ENCODE measurements around the gene CD101.
A peak's percentile ranks its signal among the peaks of the same experiment; 100 is the strongest.

CD101 gene

DNA sequence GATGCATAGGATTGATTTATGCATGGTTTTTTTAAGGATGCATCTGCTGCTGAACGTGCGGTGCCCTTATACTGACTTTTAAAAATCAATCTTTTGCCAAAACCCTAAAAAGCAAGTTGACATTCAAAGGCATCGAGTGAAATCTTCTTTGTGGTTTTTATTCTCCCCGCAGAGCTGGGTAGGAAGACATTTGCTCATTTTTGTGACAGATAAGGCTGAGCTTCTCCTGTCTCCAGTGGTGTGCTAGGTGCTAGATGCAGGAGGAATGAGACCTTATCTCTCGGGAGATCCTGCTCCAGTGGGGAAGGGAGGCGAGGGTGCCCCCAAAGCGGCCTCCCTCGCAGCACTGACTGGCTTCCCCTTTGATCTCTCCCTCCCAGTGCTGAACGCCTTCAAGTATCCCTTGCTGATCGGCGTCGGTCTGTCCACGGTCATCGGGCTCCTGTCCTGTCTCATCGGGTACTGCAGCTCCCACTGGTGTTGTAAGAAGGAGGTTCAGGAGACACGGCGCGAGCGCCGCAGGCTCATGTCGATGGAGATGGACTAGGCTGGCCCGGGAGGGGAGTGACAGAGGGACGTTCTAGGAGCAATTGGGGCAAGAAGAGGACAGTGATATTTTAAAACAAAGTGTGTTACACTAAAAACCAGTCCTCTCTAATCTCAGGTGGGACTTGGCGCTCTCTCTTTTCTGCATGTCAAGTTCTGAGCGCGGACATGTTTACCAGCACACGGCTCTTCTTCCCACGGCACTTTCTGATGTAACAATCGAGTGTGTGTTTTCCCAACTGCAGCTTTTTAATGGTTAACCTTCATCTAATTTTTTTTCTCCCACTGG, 14.9 kb upstream of the CD101 start:
- DNase-seq (ENCODE audit: low spot score): no peak

GRCh38 chr1:116987256-116987555, 14.4 kb upstream of the CD101 start:
- DNase-seq (ENCODE audit: low spot score): no peak

DNA sequence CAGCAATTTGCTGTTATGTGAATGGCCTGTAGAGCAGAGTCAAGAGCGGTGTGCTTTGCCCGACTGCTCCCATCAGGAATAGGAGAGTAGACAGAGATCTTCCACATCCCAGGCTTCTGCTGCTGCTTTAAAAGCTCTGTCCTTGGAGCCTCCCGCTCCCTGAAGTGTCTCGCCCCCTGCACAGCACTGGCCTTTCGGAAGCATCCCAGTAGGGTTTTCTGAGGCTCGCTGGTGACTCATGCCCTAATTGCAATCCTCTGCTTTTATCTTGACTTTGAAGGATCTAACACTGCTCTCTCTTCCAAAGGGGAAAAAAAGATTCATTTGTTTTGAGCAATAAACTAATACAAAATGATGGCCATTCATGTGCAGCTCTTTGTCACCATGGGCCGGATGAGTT, 13.3 kb upstream of the CD101 start:
- peak; percentile 56 for DNase-seq (ENCODE audit: low spot score)

- no peak for DNase-seq (ENCODE audit: low spot score)
Observed at GRCh38 chr1:116988908-116989307, 12.7 kb upstream of the CD101 start.

DNA sequence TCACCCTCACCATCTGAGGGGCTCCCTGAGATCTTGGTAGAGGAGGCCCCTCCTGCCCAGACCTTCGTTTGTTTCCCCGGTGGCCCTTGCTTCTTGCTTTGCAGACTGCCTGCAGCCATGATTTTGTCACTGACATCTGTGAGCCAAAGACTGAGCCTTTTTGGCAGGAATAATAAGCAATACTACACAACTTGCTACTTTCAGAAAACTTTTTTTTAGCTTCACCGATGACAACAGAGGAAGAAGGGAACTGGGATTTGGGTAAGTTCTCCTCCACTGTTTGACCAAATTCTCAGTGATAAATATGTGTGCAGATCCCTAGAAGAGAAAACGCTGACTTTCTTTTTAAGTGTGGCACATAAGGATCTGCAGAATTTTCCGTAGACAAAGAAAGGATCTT, 11.7 kb upstream of the CD101 start:
- DNase-seq (ENCODE audit: low spot score): no peak

DNA sequence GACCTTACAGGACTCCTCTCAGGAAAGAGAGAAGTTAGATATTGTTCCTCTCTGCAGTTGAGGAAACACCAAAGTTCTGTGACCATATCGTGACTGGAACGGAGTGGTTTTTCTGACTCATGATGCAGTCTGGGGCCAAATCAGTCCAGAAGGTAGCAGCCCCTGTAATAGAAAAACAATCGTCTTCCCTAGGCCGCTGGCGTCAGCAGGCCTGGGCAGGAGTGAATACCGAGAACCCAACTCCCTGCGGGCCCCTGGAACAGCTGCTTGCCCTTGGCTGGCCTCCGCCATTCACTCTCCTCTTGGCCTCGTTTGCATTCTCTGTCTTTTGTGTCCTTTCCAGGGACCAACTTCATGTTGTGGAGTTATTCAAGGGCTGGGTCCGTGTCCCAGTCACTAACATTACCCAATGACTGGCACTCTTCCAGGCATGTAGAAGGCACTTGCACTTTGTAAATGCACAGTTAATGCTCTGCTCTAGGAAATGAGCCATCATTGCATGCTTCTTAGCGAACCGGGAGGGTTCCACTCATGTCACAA, 10.9 kb upstream of the CD101 start:
- peak; percentile 94 for DNase-seq (ENCODE audit: low spot score)

- no peak for DNase-seq (ENCODE audit: low spot score)
Observed at GRCh38 chr1:116991171-116991845, 10.3 kb upstream of the CD101 start.

DNA sequence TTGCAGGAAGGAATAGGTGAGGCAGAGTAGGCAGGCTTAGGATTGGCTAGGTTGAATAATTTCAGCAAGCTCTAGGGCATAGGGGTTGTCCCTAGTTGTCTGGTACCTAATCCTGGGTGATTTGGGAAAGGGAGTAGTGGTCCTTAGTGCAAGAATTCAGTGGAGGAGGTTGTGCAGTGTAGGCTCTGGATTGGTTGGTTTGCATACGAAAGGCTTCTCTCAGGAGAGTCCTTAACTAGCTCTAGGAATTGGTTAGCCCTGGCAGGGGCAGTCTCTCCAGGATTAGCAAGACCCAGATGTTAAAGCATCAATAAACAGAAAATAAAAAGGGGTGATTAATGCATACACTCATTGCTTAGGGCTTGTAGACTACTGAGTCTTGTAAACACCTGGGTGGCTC, 9.6 kb upstream of the CD101 start:
- no peak for DNase-seq (ENCODE audit: low spot score)

DNA sequence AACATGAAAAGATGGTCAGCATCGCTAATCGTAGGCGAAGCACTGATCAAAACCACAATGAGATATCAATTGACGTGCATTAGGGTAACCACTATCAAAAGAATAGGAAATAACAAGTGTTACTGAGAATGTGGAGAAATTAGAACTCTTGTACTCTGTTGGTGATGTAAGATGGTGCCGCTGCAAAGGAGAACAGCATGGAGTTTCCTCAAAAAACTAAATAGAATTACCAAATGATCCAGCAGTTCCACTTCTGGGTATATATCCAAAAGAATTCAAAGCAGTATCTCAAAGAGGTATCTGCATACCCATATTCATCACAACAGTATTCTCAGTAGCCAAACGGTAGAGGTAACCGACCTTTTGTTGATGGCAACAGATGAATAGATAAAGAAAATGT, 8.3 kb upstream of the CD101 start:
- DNase-seq (ENCODE audit: low spot score): no peak

- DNase-seq (ENCODE audit: low spot score): no peak
Observed at GRCh38 chr1:116994411-116994810, 7.1 kb upstream of the CD101 start.

DNA sequence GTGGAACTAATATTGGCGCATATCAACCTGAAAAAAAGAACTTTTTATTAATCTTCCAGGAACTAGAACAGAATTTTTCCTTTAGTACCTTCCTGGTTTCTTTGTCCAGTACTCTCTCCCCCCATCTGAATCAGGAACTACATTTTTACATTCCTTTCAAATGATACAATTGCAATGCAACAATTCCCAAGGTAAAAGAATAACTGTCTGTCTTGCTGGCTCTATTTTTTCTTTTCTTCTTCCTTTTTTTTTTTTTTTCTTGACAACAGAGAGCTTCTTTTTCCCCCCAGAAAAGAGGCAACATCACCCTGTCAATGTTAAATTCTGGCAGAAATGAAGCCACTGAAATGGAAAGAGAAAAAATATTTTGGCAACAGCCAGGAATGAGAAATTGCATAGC, 4.5 kb upstream of the CD101 start:
- DNase-seq (ENCODE audit: low spot score): peak; percentile 15

DNA sequence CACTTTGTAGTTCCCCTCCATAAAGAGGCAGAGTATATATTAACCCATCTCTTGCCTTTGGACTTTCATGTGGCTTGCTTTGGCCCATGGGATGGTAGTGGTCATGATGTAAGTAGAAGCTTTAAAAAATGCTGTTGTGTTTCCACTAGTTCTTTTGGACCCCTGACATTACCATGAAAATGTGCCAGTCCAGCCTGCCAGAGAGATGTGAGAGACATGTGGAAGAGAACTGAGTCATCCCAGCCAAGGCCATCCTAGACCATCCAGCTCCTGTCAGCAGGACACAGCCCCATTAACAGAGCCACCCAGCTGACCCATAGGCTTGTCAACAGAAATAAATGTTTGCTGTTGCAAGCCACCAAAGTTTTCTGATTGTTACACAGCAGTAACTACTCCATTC, 3.9 kb upstream of the CD101 start:
- no peak for DNase-seq (ENCODE audit: low spot score)

DNA sequence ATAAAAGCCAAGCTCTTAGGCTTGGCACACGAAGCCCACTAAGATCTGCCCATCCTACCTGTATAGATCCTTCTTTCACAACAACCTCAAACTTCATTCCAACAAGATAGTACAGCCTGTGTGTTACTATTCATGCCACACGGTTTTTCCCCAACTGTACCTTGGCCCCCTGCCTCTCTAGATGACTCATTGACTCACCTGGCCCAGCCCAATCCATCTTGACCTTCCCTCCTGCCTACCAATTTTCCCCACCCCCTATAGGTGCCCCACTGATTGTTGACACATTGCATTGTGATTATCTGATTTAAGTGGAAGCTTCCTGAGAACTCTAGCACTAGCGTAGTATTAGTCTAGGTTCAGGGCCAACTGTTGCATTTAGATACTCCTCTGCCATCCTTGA, 2.0 kb upstream of the CD101 start:
- no peak for DNase-seq (ENCODE audit: low spot score)

GRCh38 chr1:117000142-117000541, 1.4 kb upstream of the CD101 start:
- DNase-seq (ENCODE audit: low spot score): no peak

DNA sequence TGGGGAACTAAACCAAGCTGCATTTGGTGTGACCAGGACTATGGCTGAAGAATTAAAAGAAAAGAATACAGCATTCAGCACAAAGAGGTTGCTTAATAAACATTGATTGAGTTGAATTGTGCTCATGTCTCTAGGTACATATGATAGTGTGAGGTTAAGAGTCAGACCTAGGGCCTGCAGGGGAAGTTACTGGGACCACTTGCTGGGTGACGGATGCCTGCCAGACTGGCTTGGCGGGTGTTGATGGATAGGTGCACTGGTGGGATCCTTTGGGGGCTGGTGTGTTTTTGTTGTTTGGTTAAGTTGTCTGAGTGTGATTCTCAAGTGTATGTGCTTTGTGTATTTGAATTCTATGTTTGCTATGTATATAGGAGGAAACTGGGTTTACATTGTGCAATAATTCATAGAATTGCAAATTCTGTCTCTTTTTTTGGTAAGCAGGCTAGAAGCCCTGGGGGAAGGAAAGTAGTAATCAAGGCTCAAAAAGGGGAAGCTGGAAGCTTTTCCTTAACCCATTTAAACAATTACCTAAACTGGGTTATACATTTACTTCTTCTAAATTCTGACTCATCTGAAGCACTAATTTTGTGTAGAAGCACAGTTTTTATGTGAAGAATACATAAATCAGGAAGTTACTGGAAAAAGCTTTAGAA, 1.8 kb downstream of the CD101 start:
- no peak for DNase-seq (ENCODE audit: low spot score)

DNA sequence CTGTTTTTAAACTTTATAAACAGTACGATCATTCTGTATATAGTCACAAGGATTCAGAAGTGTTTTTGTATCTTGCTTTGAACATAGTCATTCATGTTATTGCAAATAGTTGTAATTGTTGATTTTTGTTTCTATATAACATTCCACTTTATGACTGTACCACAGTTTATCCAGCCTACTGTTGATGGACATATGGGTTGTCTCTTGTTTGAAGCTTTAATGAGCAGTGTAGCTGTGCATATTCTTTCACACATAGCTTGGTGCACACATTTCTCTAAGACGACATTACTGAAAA, 6.1 kb downstream of the CD101 start:
- no peak for DNase-seq (ENCODE audit: low spot score)

DNA sequence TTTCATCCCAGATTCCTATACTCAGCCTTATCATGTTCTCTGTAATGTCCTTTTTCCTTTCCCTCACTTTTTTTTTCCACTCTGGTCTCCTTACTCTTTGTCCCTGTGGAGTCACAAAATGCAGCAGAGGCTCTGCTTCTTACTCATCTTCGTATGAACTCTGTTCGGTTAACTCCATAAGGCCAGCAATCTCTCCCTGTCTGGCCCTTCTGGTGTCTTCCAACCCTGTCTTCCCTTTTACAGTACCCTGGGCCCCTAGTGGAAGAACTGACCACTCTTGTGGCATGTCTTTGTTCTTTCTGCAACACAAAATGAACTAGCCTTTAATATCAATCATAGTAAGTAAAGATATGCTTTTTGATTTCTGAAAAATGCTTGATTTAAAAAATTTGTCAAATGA, 7.1 kb downstream of the CD101 start:
- DNase-seq (ENCODE audit: low spot score): no peak

DNA sequence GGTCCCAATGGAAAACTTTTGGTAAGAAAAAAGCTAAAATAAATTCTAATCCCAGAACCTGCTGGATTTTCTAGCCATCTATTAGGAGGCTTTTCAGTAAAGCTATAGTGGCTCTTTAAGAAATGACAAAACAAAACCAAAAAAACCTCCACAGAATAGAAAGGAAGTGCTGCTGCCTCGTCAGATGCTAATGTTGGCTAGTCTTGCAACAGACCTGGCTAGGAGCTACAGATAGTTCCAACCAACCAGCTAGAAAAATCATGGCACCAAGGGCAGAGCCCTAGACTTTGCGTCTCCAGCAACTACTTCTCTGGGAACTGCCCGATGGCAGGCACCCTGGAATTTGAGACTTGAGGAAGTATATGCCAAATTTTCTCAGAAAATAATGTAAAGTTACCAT, 7.6 kb downstream of the CD101 start:
- peak; percentile 51 for DNase-seq (ENCODE audit: low spot score)

- no peak for DNase-seq (ENCODE audit: low spot score)
Observed at GRCh38 chr1:117010310-117010969, 8.9 kb downstream of the CD101 start.

DNA sequence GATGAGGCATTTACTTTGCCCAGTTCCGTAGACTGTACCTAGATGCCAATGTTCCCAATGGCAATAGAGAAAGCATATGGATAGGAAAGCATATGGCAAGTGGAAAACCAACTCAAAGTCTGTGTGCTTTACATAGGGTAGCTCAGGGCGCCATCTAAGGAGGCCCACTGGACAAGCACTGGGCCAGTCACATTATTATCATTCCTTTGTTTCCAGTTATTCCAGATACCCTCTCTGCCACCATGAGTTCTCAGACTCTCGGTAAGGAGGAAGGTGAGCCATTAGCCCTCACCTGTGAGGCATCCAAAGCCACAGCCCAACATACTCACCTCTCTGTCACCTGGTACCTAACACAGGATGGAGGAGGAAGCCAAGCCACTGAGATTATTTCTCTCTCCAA, 9.8 kb downstream of the CD101 start:
- DNase-seq (ENCODE audit: low spot score): no peak

DNA sequence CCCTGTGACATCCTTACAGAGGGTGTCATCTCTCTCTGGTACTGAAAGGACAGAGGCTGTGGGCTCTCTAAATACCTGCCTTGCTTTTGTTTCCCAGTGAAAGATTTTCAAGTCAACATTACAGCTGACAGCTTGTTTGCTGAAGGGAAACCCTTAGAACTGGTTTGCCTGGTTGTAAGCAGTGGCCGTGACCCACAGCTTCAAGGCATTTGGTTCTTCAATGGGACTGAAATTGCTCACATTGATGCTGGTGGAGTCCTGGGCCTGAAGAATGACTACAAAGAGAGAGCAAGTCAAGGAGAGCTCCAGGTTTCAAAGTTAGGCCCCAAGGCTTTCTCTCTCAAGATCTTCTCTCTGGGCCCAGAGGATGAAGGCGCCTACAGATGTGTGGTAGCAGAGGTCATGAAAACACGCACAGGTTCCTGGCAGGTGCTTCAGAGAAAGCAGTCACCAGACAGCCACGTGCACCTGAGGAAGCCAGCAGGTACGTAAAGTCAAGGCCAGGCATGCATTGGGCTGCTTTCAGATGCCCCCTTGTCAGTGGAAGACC, 11.8 kb downstream of the CD101 start:
- no peak for DNase-seq (ENCODE audit: low spot score)

GRCh38 chr1:117014209-117014608, 12.6 kb downstream of the CD101 start:
- no peak for DNase-seq (ENCODE audit: low spot score)

GRCh38 chr1:117015724-117016123, 14.2 kb downstream of the CD101 start:
- DNase-seq (ENCODE audit: low spot score): no peak

Data from AG20443 (cell line).